D721Med (cell line): Measurements from ENCODE around the gene SCP2.

Experiments
- DNase-seq: peaks from one replicate; pipeline ENCODE4 v3.0.0; 2011; ENCODE audit warnings: low spot score; ENCODE audit not compliant: insufficient read length
- FAIRE-seq: peaks from 2 replicates; lab custom pipeline; 2011; peaks lifted over from hg19 to GRCh38; lab: Jason Lieb, UNC
- TF ChIP-seq, protein P1 (sequence below): IDR thresholded peaks from 2 replicates; pipeline ENCODE4 v1.5.1; 2012; ENCODE audit warnings: mild to moderate bottlenecking, control low read depth; ENCODE audit not compliant: insufficient read depth; ENCODE audit errors: missing control alignments

The SCP2 gene

GRCh38 chr1:53076721-53077598 lies 149.9 kb downstream of the SCP2 start:
- TF ChIP-seq, protein P1, sequence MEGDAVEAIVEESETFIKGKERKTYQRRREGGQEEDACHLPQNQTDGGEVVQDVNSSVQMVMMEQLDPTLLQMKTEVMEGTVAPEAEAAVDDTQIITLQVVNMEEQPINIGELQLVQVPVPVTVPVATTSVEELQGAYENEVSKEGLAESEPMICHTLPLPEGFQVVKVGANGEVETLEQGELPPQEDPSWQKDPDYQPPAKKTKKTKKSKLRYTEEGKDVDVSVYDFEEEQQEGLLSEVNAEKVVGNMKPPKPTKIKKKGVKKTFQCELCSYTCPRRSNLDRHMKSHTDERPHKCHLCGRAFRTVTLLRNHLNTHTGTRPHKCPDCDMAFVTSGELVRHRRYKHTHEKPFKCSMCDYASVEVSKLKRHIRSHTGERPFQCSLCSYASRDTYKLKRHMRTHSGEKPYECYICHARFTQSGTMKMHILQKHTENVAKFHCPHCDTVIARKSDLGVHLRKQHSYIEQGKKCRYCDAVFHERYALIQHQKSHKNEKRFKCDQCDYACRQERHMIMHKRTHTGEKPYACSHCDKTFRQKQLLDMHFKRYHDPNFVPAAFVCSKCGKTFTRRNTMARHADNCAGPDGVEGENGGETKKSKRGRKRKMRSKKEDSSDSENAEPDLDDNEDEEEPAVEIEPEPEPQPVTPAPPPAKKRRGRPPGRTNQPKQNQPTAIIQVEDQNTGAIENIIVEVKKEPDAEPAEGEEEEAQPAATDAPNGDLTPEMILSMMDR = no peak
- DNase-seq (no peak), FAIRE-seq (no peak)

- DNase-seq (no peak), FAIRE-seq (no peak)
- TF ChIP-seq, protein P1 = no peak
These were observed 150.5 kb downstream of the SCP2 start for GRCh38 chr1:53077599-53077965.

DNA sequence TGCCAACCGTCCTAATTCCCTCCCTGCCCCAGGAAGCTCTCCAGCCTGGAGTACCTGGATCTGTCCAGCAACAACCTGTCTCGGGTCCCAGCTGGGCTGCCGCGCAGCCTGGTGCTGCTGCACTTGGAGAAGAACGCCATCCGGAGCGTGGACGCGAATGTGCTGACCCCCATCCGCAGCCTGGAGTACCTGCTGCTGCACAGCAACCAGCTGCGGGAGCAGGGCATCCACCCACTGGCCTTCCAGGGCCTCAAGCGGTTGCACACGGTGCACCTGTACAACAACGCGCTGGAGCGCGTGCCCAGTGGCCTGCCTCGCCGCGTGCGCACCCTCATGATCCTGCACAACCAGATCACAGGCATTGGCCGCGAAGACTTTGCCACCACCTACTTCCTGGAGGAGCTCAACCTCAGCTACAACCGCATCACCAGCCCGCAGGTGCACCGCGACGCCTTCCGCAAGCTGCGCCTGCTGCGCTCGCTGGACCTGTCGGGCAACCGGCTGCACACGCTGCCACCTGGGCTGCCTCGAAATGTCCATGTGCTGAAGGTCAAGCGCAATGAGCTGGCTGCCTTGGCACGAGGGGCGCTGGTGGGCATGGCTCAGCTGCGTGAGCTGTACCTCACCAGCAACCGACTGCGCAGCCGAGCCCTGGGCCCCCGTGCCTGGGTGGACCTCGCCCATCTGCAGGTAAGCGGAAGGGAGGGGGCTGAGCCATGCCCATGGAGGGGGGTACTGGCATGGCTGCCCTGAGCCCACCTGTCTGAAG lies 151.4 kb downstream of the SCP2 start:
- FAIRE-seq (no peak), DNase-seq (no peak)
- TF ChIP-seq, protein P1 = no peak

DNA sequence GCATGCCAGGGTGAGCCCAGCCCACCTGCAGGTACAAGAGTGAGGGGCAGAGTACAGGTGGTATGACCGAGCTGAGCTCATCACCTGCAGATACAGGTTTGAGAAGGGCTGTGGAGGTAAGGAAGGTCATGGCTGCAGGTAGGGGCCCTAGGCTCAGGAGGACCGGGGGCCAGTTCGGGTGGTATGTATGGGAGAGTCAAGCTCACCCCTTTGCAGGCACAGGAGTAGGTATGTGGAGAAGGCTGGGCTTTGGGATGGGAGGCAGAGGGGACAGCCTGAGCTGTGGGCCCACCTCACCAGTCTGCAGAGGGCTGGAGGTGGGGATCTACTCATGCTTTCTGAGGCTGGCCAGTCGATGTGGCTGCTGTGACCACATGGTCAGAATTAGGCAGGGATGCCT lies 152.2 kb downstream of the SCP2 start:
- no peak for FAIRE-seq
- DNase-seq = no peak

GRCh38 chr1:53080041-53080440 lies 153.0 kb downstream of the SCP2 start:
- DNase-seq (no peak), FAIRE-seq (no peak)
- TF ChIP-seq, protein P1 = no peak

More for the DNA sequence above, 152.2 kb downstream of the SCP2 start:
- TF ChIP-seq, protein P1 = no peak

GRCh38 chr1:53080769-53081168 lies 153.7 kb downstream of the SCP2 start:
- DNase-seq = no peak
- FAIRE-seq = no peak
- TF ChIP-seq, protein P1 = no peak
